HG03520 (cell line): ENCODE results near the gene MAG.

Source experiments
- ATAC-seq: cut with Tn5 transposase; IDR thresholded peaks from one replicate; pipeline ENCODE4 v1.9.1; 2021; ENCODE audit warnings: mild to moderate bottlenecking, moderate library complexity; ENCODE audit not compliant: unreplicated experiment

MAG gene, protein sequence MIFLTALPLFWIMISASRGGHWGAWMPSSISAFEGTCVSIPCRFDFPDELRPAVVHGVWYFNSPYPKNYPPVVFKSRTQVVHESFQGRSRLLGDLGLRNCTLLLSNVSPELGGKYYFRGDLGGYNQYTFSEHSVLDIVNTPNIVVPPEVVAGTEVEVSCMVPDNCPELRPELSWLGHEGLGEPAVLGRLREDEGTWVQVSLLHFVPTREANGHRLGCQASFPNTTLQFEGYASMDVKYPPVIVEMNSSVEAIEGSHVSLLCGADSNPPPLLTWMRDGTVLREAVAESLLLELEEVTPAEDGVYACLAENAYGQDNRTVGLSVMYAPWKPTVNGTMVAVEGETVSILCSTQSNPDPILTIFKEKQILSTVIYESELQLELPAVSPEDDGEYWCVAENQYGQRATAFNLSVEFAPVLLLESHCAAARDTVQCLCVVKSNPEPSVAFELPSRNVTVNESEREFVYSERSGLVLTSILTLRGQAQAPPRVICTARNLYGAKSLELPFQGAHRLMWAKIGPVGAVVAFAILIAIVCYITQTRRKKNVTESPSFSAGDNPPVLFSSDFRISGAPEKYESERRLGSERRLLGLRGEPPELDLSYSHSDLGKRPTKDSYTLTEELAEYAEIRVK

DNA sequence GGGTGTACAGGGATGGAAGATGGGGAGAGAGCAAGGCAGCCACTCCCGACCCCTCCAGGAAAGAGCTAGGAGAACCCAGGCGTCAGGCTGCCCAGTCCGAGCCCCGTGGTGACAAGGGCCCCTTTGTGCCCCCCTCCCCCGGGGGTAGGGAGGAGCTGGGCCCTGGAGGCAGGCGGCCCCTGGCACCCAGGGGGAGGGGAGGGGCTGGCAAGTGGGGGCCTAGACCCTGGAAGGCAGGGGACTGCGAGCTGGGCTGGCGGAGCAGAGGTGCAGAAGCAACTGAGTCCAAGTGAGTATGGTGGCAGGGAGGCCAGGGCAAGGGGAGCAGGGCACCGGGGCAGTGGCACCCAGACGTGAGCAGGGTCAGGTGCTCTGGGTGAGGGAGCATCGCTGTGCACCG, at the start of gene MAG:
Gene MAG (plus strand): TSS at position 246 of the 400 bp plus-strand sequence. CDS start 3,248 bp downstream, outside the sequence.
- no peak for ATAC-seq

DNA sequence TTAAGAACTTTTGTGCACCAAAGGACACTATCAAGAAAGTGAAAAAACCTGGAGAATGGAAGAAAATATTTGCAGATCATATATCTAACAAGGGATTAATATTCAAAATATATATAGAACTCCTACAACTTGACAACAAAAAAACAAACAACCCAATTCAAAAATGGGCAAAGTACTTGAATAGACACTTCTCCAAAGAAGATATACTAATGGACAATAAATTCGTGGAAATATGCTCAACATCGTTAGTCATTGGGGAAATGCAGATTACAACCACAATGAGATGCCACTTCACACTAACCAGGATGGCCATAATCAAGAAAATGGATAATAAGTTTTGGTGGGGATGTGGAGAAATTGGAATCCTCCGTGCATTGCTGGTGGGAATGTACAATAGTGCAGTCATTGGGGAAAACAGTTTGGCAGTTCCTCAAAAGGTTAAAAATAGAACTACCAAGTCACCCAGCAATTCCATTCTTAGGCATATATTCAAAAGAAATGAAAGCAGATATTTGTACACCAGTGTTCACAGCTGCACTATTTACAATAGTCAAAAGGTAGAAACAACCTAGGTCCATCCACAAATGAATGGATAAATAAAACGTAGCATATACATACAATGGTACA, 45.4 kb upstream of the MAG start:
- no peak for ATAC-seq

DNA sequence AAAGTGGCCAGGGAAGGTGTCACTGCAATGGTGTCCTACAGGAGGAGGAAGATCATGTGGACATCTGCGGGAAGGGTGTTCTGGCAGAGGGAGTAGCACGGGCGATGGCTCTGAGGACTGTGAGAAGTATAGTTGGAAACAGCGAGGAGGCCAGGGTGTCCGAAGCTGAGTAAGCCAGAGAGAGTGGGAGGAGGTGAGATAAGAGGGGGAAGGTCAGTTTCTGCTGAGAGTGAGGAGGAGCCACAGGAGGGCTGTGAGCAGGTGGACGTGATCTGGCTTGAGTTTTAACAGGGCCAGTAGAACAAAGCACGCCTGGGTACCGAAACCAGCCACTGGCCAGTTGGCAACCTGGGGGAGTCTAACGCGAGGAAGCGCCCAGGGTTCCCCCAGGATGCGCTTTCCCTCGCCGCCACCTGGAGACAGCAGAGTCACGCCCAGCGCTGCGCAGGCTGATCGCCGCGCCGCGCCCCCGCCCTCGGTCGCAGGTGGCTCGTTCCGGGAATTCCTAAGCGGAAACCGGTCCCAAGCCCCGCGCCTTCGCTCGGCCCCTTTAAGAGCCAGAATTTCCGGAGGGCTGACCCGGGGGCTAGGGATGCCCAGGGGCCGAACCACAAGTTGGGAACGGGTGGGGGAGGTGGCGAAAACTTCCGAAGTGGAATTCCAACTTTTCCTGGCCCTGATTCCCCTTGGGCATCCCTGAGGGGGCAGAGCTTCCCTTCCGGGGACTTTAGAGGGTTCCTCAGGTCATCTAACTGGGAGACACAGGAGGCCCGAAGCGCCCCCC, 44.2 kb upstream of the MAG start:
- peak; percentile 34 for ATAC-seq

DNA sequence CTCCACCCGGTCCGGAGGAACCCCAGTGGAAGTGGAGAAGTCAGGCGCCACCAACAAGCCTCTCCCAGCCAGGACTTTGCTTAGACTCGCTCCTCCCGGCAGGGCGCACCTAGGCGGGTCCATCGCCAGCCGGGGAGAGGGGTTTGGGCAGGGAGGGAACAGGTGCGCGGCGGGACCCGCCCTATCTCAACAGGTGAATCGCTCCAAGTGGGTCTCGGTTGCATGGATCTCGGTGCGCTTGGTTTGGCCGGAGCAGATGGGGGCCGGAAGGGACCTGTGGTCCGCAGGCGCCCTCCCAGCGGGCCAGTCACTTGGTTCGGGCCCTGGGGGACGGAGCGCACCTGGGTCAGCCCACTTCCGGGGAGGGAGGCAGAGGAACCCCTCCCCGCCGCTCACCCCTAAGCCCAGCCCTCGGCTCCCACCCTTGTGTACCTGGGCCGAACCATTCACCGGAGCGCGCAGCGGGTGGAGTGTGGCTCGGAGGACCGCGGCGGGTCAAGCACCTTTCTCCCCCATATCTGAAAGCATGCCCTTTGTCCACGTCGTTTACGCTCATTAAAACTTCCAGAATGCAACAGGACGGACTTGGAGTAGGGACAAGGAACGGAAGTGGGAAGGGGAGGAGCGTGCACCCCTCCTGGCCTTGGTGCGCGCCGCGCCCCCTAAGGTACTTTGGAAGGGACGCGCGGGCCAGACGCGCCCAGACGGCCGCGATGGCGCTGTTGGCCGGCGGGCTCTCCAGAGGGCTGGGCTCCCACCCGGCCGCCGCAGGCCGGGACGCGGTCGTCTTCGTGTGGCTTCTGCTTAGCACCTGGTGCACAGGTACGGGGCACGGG, 43.4 kb upstream of the MAG start, which contains the start of gene LSR:
Gene LSR (plus strand): TSS at position 693 of the 836 bp plus-strand sequence. CDS start 21 bp downstream, at position 714.
- peak; percentile 61 for ATAC-seq

DNA sequence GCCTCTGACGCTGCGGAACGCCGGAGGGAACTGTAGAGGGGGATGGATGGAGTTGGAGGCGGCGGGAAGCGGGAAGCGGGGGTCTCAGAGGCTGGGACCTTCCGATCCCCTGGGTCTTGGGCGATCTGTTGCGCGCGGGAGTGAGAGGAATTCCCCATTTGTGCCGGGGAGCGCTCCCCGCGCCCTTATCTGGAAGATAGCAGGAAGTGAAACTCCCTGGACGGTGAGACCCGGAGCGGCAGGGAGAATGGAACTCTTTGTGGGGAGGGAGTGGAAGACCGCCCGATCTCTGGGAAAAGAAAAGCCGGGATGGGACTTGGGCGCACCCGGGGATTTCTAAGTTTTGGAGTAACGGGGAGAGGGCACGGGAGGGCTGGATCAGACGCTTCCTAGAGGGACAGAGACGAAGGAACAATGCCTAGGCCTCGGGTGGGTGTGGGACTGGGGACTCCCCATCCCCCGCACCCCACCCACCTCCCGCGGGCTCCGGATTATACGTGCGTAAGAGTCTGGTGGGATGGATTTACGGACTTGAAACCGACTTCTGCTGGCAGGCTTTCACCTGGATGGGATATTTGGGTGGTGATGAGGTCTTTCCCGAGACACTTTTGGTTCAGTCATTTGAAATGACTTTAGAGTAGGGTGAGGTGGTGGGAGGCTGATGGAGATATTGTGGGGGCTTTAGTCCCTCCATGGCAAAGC, 42.7 kb upstream of the MAG start:
- peak; percentile 16 for ATAC-seq

DNA sequence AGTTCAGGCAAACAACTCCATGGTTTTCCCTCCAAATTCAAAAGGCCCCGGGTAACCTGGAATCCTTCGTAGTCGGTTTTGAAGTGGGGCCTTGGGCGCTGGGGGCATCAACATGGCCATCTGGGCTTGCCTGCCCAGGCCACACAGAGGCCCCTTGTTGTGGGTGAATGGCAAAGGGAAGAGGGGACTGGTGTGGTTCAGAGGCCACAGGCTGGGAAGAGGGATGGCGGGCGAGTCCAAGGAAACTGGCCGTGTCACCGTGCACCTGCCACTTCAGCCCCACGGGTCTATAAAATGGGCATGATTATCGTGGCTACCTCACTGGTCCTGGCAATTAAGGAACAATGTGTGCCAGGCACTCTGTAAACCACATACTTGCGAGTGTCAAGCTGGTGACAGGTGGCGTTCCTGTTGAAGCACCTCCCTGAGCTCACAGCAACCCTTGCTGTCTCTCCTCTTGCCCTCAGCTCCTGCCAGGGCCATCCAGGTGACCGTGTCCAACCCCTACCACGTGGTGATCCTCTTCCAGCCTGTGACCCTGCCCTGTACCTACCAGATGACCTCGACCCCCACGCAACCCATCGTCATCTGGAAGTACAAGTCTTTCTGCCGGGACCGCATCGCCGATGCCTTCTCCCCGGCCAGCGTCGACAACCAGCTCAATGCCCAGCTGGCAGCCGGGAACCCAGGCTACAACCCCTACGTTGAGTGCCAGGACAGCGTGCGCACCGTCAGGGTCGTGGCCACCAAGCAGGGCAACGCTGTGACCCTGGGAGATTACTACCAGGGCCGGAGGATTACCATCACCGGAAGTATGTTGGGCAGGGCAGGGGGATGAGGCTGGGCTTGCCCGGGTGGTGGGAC, 41.9 kb upstream of the MAG start:
- ATAC-seq: no peak

DNA sequence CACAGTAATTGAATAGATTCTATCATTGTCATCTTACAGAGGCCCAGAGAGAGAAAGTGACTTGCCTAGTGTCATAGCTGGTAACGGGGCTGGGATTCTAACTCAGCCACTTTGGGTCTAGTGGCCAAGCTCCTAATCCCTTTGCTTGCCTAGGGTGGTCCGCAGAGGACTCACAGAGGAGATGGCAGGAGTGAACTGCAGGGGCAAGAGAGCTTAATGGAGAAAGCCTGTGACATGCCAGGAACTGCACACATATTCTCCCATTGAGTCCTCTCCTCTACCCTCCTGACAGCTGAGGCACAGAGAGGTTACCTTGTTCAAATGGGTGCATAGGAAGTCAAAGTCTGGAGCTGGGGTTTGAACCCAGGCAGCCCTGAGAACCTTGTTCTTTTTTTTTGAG, 40.5 kb upstream of the MAG start:
- no peak for ATAC-seq

DNA sequence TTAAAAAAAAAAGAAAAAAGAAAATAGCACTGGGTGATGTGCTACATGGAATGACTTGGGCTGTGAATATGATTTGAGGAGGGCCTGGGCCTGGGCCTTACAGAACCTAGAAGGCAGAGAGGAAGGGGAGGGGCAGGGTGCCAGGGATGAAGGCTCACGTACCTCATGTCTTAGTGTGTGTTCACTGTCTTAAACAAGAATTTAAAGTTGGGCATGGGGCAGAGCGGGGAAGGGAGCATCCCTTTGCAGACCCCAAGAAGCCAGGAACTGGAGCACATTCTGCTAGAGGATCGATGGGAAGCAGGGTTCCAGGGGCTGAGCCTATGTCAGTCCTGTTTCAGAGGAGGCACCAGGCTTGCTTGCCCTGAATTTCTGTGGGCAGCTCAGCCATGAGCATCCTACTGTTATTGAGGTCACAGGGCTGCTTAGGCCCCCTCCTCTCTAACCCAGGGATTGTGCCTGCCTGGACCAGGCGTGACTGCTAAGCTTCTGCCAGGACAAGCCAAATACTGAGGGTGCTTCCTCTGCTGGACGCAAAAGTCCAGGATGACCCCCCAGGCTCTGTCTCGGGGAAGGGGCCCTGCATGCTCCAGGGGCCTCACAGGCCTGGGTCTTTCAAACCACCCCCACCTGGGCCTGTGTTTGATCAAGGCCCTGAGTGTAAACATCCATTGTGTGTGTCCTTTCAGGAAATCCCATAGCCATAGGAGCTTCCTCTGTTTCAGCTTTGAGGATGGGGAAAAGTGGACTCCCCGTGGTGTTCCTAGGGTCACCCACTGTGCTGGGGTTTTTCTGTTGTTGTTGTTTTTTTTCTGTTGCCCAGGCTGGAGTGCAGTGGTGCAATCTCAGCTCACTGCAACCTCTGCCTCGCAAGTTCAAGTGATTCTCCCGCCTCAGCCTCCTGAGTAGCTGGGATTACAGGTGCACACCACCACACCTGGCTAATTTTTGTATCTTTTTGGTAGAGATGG, 38.4 kb upstream of the MAG start:
- ATAC-seq: no peak

DNA sequence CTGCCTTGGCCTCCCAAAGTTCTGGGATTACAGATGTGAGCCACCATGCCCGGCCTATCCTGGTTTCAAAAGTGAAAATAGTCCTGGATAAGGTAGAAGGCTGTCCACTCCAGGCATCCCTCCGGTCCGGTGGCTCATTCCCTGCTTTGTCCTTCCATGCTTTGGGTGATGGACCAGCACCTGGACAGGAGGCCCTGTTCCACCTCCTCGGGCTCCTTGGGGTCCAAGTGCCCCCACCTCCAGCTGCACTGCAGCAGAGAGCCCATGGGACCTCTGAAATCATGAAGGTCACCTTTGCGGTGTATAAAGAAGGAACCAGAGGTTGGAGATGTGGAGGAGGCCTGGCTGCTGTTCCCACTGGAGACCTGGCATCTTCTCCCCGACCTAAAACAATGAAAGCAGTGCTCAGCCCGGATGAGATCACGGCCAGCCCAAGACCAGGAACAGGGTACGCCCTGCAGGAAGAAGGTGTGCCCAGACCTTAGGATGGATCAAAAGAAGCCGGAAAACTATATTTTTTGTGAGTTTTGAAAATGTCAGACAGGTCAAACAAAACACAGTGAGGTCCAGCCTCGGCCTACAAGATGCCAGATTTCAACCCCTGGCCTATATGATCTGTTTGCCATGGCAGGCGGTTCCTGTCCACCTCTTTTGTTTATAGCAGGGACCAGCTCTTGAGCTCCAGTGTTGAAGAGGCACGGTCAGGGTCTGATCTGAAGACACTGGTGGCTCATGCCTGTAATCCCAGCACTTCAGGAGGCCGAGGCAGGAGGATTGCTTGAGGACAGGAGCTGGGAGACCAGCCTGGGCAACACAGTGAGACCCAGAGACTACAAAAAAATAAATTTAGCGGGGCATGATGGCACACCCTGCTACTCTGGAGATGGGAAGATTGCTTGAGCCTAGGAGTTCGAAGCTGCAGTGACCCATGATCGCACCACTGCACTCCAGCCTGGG, 37.3 kb upstream of the MAG start:
- no peak for ATAC-seq

DNA sequence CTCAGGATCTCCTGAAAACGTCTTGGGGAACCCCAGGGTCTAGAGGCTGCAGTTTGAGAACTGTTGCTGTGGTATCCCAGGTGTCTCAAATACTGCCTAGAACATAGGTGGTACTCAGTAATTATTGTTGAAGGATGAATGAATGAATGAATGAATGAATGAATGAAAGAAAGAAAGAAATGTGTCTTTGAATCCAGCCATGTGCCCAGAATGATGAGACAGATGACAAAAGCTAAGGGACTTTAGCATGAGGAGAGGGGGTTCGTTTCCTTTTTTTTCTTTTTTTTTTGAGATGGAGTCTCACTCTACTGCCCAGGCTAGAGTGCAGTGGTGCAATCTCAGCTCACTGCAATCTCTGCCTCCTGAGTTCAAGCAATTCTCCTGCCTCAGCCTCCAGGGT, 35.4 kb upstream of the MAG start:
- no peak for ATAC-seq

DNA sequence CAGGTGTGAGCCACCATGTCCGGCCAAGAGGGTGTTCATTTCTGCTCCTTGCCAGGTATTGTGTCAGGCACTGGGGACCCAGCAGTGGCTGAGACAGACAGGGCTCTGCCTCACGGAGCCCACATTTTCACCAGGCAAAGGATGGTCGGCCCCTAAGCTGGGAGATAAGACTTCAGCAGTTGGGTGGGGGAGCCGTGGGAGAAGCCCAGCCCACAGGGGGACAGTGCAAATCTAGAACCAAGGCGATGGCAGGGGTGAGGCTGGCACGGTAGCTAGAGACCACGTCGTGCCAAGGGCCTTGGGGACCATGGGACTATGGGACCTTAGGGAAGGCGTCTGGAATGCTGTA, 34.9 kb upstream of the MAG start:
- no peak for ATAC-seq

DNA sequence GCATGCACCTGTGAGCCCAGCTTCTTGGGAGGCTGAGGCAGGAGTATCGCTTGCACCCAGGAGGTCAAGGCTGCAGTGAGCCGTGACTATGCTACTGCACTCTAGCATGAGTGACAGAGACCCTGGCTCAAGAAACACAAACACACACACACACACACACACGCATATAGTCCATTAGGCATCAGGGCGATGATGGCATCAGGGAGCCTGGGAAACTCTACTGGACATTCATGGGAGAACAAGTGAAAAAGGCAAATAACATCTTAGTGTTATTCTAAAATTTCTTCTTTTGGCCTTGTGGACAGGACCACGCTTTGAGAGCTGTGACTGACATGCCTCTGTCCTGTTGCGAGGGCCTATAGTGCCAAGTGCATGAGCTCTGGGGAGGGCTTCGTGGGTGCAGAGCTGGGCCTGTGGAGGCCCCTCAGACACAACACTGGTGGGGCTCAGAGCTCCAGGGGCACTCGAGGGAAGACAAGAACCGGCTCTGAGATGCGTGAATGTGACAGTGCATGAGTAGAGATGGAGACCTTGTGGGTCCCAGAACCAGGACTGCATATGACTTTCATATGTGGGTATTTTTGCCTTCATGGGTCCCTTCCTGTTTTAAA, 31.2 kb upstream of the MAG start:
- ATAC-seq: no peak

DNA sequence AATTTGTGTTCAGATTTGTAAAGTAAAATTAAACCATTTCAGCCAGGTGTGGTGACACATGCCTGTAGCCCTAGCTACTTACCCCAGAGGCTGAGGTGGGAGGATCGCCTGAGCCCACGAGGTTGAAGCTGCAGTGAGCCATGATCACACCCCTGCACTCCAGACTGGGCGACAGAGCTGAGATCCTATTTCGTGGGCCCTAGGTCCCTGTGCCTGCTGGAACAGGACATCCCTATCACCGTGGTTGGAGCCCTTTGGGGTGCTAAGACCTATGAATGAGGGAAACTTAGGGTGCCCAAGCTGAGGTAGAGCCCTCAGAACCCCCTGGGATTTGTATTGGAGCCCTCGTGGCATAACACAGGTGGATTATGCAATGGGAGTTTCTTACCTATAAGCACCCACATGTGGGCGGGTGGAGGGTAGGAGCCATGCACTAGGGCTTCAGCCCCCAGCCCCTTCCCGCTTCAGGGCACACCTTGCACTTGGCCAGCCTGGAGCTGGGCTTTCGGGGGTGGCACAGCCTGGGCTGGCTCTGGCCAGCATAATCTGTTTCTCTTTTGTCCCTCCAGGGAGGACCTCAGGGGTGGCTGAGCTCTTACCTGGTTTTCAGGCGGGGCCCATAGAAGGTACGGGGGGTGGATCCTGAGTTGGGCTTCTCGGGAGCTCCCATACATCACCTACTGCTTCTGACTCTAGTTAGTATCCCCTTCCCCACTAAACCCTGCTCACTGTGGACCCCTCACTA, 30.4 kb upstream of the MAG start:
- no peak for ATAC-seq

DNA sequence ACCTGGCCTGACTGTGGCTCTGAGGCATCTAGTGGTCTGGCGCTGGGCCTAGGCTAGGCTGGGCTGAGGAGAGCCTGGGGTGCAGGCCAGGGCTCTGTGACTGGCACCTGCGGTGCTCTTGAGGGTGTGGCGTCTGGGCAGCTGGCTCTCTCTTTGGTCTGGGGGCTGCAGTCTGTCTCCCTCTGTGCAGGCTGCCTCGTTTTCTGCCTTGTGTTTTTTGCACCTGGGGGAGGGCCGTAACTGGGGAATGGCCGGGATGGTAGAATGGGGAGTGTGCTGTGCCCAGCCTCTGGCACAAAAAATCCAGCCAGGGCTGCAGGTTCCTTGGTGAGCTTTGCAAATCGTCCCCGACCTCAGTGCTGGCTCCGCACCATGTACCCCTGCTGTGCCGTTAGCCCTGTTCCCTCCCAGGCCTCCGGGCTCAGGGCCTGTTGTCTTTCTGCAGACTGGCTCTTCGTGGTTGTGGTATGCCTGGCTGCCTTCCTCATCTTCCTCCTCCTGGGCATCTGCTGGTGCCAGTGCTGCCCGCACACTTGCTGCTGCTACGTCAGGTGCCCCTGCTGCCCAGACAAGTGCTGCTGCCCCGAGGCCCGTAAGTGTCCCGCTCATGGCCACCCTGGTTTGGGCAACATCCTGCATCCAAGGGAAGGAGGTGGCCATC, 29.7 kb upstream of the MAG start:
- ATAC-seq: no peak
